Hematopoietic multipotent progenitor cell treated with erythropoietin and hydrocortisone succinate and interleukin-3 and kit ligand, for 8 days (in vitro differentiated cells): ENCODE measurements around the gene HOXD13.

ENCODE experiments used
- DNase-seq: peaks from one replicate; pipeline ENCODE4 v3.0.0-alpha.2; 2015

The HOXD13 gene

GRCh38 chr2:176122683-176123410, 30.3 kb downstream of the HOXD13 start, which contains the start of gene HOXD9:
TSS of gene HOXD9 (plus strand) at chr2:176122719. CDS start at chr2:176122769, 50 bp downstream.
- no peak for DNase-seq

- no peak for DNase-seq
Measured at GRCh38 chr2:176123411-176124109, 31.0 kb downstream of the HOXD13 start.

- no peak for DNase-seq
Measured at GRCh38 chr2:176124110-176124946, 31.8 kb downstream of the HOXD13 start.

- DNase-seq: no peak
Measured at GRCh38 chr2:176124947-176125771, 32.6 kb downstream of the HOXD13 start.

- DNase-seq: no peak
Measured at GRCh38 chr2:176125772-176126054, 33.2 kb downstream of the HOXD13 start.

GRCh38 chr2:176126929-176127773, 34.6 kb downstream of the HOXD13 start:
- DNase-seq: peak; percentile 62

- no peak for DNase-seq
Measured at GRCh38 chr2:176127774-176128072, 35.2 kb downstream of the HOXD13 start.

GRCh38 chr2:176128172-176128981, 35.9 kb downstream of the HOXD13 start:
- no peak for DNase-seq

GRCh38 chr2:176128982-176129796, 36.7 kb downstream of the HOXD13 start, which contains the start of gene HOXD8:
TSS of gene HOXD8 (plus strand) at chr2:176129705. CDS start at chr2:176130367, 662 bp downstream.
- DNase-seq: peak; percentile 35

- no peak for DNase-seq
Measured at GRCh38 chr2:176129813-176130146, 37.3 kb downstream of the HOXD13 start.

GRCh38 chr2:176130147-176130956, 37.8 kb downstream of the HOXD13 start:
- DNase-seq: no peak

- DNase-seq: no peak
Measured at GRCh38 chr2:176130957-176131847, 38.7 kb downstream of the HOXD13 start.

- DNase-seq: no peak
Measured at GRCh38 chr2:176131848-176132158, 39.3 kb downstream of the HOXD13 start.

GRCh38 chr2:176132205-176133171, 40.0 kb downstream of the HOXD13 start:
- DNase-seq: no peak

GRCh38 chr2:176133389-176133788, 40.9 kb downstream of the HOXD13 start:
- DNase-seq: no peak

- no peak for DNase-seq
Measured at GRCh38 chr2:176134035-176134434, 41.5 kb downstream of the HOXD13 start.

- DNase-seq: no peak
Measured at GRCh38 chr2:176135035-176135440, 42.5 kb downstream of the HOXD13 start.
